Stomach (tissue), 4 donors: ENCODE measurements around the gene PHF21A.
A peak's percentile ranks its signal among the peaks of the same experiment; 100 is the strongest.

ENCODE experiments used
- CTCF ChIP-seq, 7 experiments: fragments of 450-650 bp in 4 of 7; fragments of 200-600 bp in 3 of 7; sonication (generic) in 3 of 7; IDR thresholded peaks; one replicate each; pipeline ENCODE4 v1.5.1; 2016 to 2019; ENCODE audit warnings: antibody characterized with exemption in 7 of 7, control low read depth in 2 of 7, mild to moderate bottlenecking in 1 of 7
- EP300 ChIP-seq: sonication (generic); formaldehyde crosslinking; IDR thresholded peaks from one replicate; pipeline ENCODE4 v1.6.1; 2017; ENCODE audit warnings: antibody characterized with exemption
- POLR2A ChIP-seq, 4 donors: fragments of 450-650 bp; IDR thresholded peaks; one replicate each; pipeline ENCODE4 v1.6.1; 2016; ENCODE audit warnings: antibody characterized with exemption in 4 of 4, control low read depth in 2 of 4, mild to moderate bottlenecking in 1 of 4, moderate library complexity in 1 of 4

GRCh38 chr11:45964911-45965389 lies 156.3 kb downstream of the PHF21A start:
- peak in 5 of 7 experiments; percentile 84 to 92 (median 88) for TF ChIP-seq CTCF (IDR thresholded peaks at IDR 0.05)
- TF ChIP-seq POLR2A (IDR thresholded peaks at IDR 0.05) = no peak
- no peak for TF ChIP-seq EP300
